Measurements from ENCODE around the gene SP9.

The SP9 gene

DNA sequence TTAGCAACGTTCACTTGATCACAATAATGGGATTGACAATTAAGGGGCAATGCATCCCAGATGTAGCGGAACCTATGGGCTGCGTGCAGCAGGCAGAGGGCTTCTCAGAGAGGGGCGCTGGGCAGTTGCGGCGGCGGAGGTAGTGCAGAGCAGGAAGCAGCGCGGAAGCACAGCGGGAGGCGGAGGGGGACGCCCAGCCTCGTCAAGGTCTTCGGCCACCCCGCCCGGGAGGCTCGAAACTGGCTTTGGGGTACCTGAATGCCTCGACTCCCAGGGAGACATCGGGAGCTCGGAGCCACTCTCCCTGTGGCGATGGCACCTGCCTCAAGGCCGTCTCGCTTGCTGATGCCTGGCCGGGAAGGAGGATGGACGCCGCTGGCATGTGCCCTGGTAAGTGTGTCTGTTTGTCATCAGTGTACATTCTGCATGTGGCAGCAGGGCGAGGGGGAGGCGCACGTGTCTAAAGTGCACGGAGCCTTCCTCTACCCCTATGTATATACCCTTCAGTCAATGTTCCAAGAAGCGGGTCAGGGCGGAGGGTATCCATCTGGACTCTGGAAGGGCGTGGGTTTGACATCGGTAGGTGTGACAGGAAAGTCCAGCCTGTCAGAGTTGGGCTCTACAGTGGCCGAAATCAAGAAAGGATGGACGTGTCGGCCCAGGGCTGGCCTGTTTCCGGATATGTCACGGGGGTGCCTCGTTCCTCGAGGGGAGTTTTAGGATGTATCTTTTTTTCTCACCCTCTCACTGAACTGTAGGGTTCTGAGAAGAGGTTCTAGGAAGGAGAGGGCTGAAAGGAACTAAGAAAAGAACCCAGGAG, 7.5 kb upstream of the SP9 start:
- no peak overlapping the region for H2AFZ ChIP-seq (ENCODE audit: low read length, unreplicated experiment)
- H3K36me3 ChIP-seq (ENCODE audit: insufficient read depth, low read length) = no peaks in the 10 kb centered on the region
- H3K4me1 ChIP-seq (ENCODE audit: control insufficient read depth, insufficient read depth, low read length, unreplicated experiment) = no peaks in the 10 kb centered on the region
- H3K79me2 ChIP-seq (ENCODE audit: control insufficient read depth, insufficient read depth, low read length, unreplicated experiment) = no peaks in the 10 kb centered on the region
- H3K4me3 ChIP-seq (ENCODE audit: low read depth, low read length) = peak overlapping the region; percentile 76
- H3K27ac ChIP-seq (ENCODE audit: low read depth, low read length) = no peak overlapping the region
- H3K27me3 ChIP-seq (ENCODE audit: insufficient read depth, low read length) = peaks cover 67% of the 10 kb centered on the region

DNA sequence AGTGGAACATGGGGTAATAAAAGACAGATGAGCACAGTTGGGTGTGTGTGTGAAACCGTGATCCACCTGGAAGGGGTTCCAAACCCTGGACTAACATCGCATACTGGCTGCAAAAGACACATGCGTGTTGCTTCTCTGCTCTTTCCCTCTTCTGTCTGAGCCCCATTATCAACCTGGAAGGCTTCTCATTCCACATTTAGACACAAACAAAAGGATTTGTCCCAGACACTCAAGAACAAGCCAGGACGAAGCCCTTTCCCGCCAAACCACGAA, 7.0 kb upstream of the SP9 start:
- no peaks in the 10 kb centered on the region for H3K4me1 ChIP-seq (ENCODE audit: control insufficient read depth, insufficient read depth, low read length, unreplicated experiment)
- peaks cover 73% of the 10 kb centered on the region for H3K27me3 ChIP-seq (ENCODE audit: insufficient read depth, low read length)
- H3K27ac ChIP-seq (ENCODE audit: low read depth, low read length) = no peak overlapping the region
- peak overlapping the region; percentile 26 for H3K4me3 ChIP-seq (ENCODE audit: low read depth, low read length)
- H2AFZ ChIP-seq (ENCODE audit: low read length, unreplicated experiment) = no peak overlapping the region
- no peaks in the 10 kb centered on the region for H3K79me2 ChIP-seq (ENCODE audit: control insufficient read depth, insufficient read depth, low read length, unreplicated experiment)
- no peaks in the 10 kb centered on the region for H3K36me3 ChIP-seq (ENCODE audit: insufficient read depth, low read length)

GRCh38 chr2:174328114-174328960, 6.4 kb upstream of the SP9 start:
- H3K79me2 ChIP-seq (ENCODE audit: control insufficient read depth, insufficient read depth, low read length, unreplicated experiment) = no peaks in the 10 kb centered on the region
- H3K4me3 ChIP-seq (ENCODE audit: low read depth, low read length) = peak overlapping the region; percentile 26
- no peaks in the 10 kb centered on the region for H3K36me3 ChIP-seq (ENCODE audit: insufficient read depth, low read length)
- no peak overlapping the region for H3K27ac ChIP-seq (ENCODE audit: low read depth, low read length)
- no peaks in the 10 kb centered on the region for H3K4me1 ChIP-seq (ENCODE audit: control insufficient read depth, insufficient read depth, low read length, unreplicated experiment)
- no peak overlapping the region for H2AFZ ChIP-seq (ENCODE audit: low read length, unreplicated experiment)
- peaks cover 78% of the 10 kb centered on the region for H3K27me3 ChIP-seq (ENCODE audit: insufficient read depth, low read length)

GRCh38 chr2:174328961-174329715, 5.6 kb upstream of the SP9 start:
- H3K4me3 ChIP-seq (ENCODE audit: low read depth, low read length) = no peak overlapping the region
- H2AFZ ChIP-seq (ENCODE audit: low read length, unreplicated experiment) = no peak overlapping the region

GRCh38 chr2:174330945-174331594, 3.7 kb upstream of the SP9 start:
- Histone ChIP-seq H3K27ac (ENCODE audit: low read depth, low read length) (no peak overlapping the region), H3K4me1 (ENCODE audit: control insufficient read depth, insufficient read depth, low read length, unreplicated experiment) (no peaks in the 10 kb centered on the region), H2AFZ (ENCODE audit: low read length, unreplicated experiment) (no peak overlapping the region), H3K79me2 (ENCODE audit: control insufficient read depth, insufficient read depth, low read length, unreplicated experiment) (no peaks in the 10 kb centered on the region), H3K4me3 (ENCODE audit: low read depth, low read length) (no peak overlapping the region), H3K27me3 (ENCODE audit: insufficient read depth, low read length) (peaks cover 97% of the 10 kb centered on the region), H3K36me3 (ENCODE audit: insufficient read depth, low read length) (no peaks in the 10 kb centered on the region)

More at GRCh38 chr2:174328961-174329715, 5.6 kb upstream of the SP9 start:
- no peaks in the 10 kb centered on the region for H3K36me3 ChIP-seq (ENCODE audit: insufficient read depth, low read length)
- no peaks in the 10 kb centered on the region for H3K79me2 ChIP-seq (ENCODE audit: control insufficient read depth, insufficient read depth, low read length, unreplicated experiment)
- no peaks in the 10 kb centered on the region for H3K4me1 ChIP-seq (ENCODE audit: control insufficient read depth, insufficient read depth, low read length, unreplicated experiment)
- peaks cover 86% of the 10 kb centered on the region for H3K27me3 ChIP-seq (ENCODE audit: insufficient read depth, low read length)
- no peak overlapping the region for H3K27ac ChIP-seq (ENCODE audit: low read depth, low read length)

GRCh38 chr2:174331595-174332216, 3.0 kb upstream of the SP9 start:
- no peaks in the 10 kb centered on the region for H3K36me3 ChIP-seq (ENCODE audit: insufficient read depth, low read length)
- H3K27ac ChIP-seq (ENCODE audit: low read depth, low read length) = no peak overlapping the region
- peaks cover 97% of the 10 kb centered on the region for H3K27me3 ChIP-seq (ENCODE audit: insufficient read depth, low read length)
- no peak overlapping the region for H2AFZ ChIP-seq (ENCODE audit: low read length, unreplicated experiment)
- no peaks in the 10 kb centered on the region for H3K79me2 ChIP-seq (ENCODE audit: control insufficient read depth, insufficient read depth, low read length, unreplicated experiment)
- H3K4me3 ChIP-seq (ENCODE audit: low read depth, low read length) = no peak overlapping the region
- no peaks in the 10 kb centered on the region for H3K4me1 ChIP-seq (ENCODE audit: control insufficient read depth, insufficient read depth, low read length, unreplicated experiment)

DNA sequence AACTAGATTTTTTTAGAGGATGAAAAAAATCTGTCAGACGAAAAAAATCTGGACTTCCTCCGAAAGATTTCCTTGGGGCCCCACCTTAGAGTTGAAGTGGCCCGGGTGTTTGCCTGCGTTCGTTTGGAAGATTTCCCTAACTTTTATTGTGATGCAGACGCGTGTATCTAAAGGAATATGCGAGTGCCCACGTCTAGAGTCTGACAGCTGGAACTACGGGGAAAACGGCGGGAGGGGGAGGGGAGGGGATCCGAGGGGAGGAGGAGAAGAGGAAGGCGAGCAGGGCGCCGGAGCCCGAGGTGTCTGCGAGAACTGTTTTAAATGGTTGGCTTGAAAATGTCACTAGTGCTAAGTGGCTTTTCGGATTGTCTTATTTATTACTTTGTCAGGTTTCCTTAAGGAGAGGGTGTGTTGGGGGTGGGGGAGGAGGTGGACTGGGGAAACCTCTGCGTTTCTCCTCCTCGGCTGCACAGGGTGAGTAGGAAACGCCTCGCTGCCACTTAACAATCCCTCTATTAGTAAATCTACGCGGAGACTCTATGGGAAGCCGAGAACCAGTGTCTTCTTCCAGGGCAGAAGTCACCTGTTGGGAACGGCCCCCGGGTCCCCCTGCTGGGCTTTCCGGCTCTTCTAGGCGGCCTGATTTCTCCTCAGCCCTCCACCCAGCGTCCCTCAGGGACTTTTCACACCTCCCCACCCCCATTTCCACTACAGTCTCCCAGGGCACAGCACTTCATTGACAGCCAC, 2.4 kb upstream of the SP9 start:
- Histone ChIP-seq H3K4me3 (ENCODE audit: low read depth, low read length) (no peak overlapping the region), H3K36me3 (ENCODE audit: insufficient read depth, low read length) (no peaks in the 10 kb centered on the region), H2AFZ (ENCODE audit: low read length, unreplicated experiment) (no peak overlapping the region)

DNA sequence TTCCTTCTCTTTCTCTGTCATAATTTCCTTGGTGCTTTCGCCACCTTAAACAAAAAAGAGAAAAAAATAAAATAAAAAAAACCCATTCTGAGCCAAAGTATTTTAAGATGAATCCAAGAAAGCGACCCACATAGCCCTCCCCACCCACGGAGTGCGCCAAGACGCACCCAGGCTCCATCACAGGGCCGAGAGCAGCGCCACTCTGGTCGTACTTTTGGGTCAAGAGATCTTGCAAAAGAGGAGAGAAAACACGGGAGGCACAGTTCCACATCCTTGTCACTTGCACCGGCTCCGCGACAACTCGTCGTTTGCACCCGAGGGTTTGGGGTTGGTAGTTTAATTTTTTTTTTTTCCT, 1.8 kb upstream of the SP9 start:
- Histone ChIP-seq H3K36me3 (ENCODE audit: insufficient read depth, low read length) (no peaks in the 10 kb centered on the region), H3K4me1 (ENCODE audit: control insufficient read depth, insufficient read depth, low read length, unreplicated experiment) (no peaks in the 10 kb centered on the region), H3K79me2 (ENCODE audit: control insufficient read depth, insufficient read depth, low read length, unreplicated experiment) (no peaks in the 10 kb centered on the region), H3K27me3 (ENCODE audit: insufficient read depth, low read length) (peaks cover 96% of the 10 kb centered on the region), H3K27ac (ENCODE audit: low read depth, low read length) (no peak overlapping the region), H3K4me3 (ENCODE audit: low read depth, low read length) (no peak overlapping the region), H2AFZ (ENCODE audit: low read length, unreplicated experiment) (no peak overlapping the region)

More for the DNA sequence above, 2.4 kb upstream of the SP9 start:
- Histone ChIP-seq H3K27ac (ENCODE audit: low read depth, low read length) (no peak overlapping the region), H3K27me3 (ENCODE audit: insufficient read depth, low read length) (peaks cover 96% of the 10 kb centered on the region), H3K4me1 (ENCODE audit: control insufficient read depth, insufficient read depth, low read length, unreplicated experiment) (no peaks in the 10 kb centered on the region), H3K79me2 (ENCODE audit: control insufficient read depth, insufficient read depth, low read length, unreplicated experiment) (no peaks in the 10 kb centered on the region)

DNA sequence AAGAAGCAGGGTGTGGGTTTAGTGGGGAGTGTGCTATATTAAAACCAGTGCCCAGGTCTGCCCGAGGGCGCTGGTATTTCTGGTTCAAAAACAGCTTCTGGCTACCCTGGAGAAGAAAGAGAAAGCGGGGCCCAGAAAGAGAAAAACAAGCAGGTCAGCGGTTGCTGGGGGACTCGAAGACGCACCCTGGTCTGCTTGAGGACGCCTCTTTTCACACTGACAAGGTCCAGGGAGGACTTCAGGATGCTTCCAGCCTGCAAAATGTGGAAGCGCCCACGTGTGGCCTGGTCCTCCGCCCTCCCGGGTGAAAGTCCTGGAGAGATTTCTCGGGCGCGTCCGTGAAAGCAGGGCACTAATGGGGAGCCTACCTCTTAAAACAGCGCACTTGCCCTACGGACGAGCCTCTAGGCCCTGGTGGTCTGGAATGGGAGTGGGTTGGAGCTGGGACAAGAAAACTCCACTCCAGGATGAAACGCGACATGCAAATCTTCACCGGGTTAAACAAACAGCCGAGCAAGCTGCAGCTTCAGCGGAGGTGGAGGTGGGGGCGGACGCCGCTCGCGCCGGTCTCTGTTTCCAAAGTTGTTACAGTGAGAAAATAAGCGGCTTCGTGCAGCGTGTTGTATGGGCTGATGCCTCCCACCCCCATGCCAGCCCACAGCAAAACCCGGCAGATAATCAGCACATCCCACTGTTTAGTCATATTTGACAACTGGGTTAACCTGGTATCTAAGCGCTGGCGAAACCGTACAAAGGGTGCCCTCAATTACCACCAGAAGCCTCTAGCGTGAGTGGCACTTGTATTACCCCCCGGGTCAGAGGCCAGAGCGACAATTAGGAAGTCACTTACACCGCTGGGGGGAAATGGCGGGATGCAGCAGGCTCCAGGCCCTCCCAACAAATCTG, 1.1 kb upstream of the SP9 start:
- Histone ChIP-seq H2AFZ (ENCODE audit: low read length, unreplicated experiment) (no peak overlapping the region), H3K36me3 (ENCODE audit: insufficient read depth, low read length) (no peaks in the 10 kb centered on the region), H3K4me1 (ENCODE audit: control insufficient read depth, insufficient read depth, low read length, unreplicated experiment) (no peaks in the 10 kb centered on the region), H3K27me3 (ENCODE audit: insufficient read depth, low read length) (peaks cover 98% of the 10 kb centered on the region), H3K27ac (ENCODE audit: low read depth, low read length) (no peak overlapping the region), H3K4me3 (ENCODE audit: low read depth, low read length) (no peak overlapping the region), H3K79me2 (ENCODE audit: control insufficient read depth, insufficient read depth, low read length, unreplicated experiment) (no peaks in the 10 kb centered on the region)

Data from ACC112 (cell line).